Measurements from ENCODE around the gene MSRB3.

DNA sequence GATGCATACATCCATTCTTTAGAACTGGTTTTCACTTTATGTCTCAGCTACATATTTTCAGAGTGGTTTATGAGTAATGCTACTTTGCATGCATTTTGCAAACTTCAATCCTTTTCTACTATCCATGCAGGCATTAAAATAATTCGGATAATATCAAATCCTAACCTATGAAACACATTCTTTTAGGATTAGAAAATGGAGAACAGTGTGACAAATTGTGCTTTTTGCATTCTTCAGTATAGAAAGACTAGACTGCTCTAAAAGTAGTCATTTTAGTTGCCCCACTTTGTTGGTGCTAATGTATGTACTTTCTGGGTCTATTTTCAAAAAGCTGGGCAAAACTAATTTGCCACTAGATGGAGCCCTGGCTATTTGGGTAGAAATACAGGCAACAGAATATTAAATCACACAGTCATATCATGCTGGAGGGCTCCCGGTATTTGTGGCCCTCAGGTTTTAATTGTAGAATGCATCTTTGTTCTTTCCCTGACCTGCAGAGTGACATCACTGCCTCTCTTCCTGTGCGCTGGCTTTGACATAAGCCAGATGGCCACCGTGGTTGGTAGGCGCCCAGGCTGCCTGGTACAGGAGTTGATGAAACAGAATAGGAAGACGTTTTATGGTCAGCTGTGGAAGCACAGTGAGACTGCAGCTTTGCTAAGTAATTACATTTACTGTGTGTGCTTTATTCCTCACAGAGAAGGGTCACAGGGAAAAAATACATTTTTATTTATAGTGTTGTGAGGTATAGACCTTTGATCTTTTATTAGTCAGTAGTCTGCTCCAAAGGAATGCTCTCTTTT lies 28.1 kb downstream of the MSRB3 start:
- TF ChIP-seq, protein P1, sequence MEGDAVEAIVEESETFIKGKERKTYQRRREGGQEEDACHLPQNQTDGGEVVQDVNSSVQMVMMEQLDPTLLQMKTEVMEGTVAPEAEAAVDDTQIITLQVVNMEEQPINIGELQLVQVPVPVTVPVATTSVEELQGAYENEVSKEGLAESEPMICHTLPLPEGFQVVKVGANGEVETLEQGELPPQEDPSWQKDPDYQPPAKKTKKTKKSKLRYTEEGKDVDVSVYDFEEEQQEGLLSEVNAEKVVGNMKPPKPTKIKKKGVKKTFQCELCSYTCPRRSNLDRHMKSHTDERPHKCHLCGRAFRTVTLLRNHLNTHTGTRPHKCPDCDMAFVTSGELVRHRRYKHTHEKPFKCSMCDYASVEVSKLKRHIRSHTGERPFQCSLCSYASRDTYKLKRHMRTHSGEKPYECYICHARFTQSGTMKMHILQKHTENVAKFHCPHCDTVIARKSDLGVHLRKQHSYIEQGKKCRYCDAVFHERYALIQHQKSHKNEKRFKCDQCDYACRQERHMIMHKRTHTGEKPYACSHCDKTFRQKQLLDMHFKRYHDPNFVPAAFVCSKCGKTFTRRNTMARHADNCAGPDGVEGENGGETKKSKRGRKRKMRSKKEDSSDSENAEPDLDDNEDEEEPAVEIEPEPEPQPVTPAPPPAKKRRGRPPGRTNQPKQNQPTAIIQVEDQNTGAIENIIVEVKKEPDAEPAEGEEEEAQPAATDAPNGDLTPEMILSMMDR (IDR thresholded peaks at IDR 0.05 in 8 of 11, conservative IDR thresholded peaks at IDR 0.05 in 3 of 11) = peak in 6 of 11 experiments; percentile 15 to 44 (median 28)
- TF ChIP-seq POLR2AphosphoS5 (IDR thresholded peaks at IDR 0.05) (no peak), POLR2A (IDR thresholded peaks at IDR 0.05) (no peak)
